ENCODE results near the gene KRTAP1-5. TPM values are rescaled to one million over a fixed set of nuclear protein-coding genes. Genes with fewer than 3 reads are reported as not detected.

The KRTAP1-5 gene
- total and polyA plus RNA-seq, 2 donors (not counting 3 experiments of a cell fraction or from before 2014, with no cell fraction given) = not detected

- Histone ChIP-seq H3K9ac (replicated peaks; ENCODE audit: extremely low read depth, insufficient read depth, low read length) (no peak overlapping the region), H3K27ac (ENCODE audit: insufficient read depth, low read depth, low read length) (no peak overlapping the region), H4K20me1 (replicated peaks; ENCODE audit: control insufficient read depth, extremely low read depth, insufficient read depth, low read length) (no peaks in the 10 kb centered on the region), H2AFZ (ENCODE audit: low read depth, low read length) (no peak overlapping the region), H3K4me2 (ENCODE audit: insufficient read depth, low read length) (no peak overlapping the region), H3K9me3 (replicated peaks; ENCODE audit: control insufficient read depth, insufficient read depth, low read length) (no peaks in the 10 kb centered on the region), H3K4me1 (ENCODE audit: control insufficient read depth, extremely low read depth, insufficient read depth, low read length) (no peaks in the 10 kb centered on the region), H3K79me2 (ENCODE audit: control insufficient read depth, insufficient read depth, low read length) (no peaks in the 10 kb centered on the region), H3K9me1 (replicated peaks; ENCODE audit: control insufficient read depth, extremely low read depth, insufficient read depth, low read length) (no peaks in the 10 kb centered on the region), H3K36me3 (ENCODE audit: control insufficient read depth in 2 of 2, extremely low read depth in 1 of 2, insufficient read depth in 2 of 2, low read length in 2 of 2) (no peaks in the 10 kb centered on the region), H3K27me3 (ENCODE audit: control insufficient read depth in 2 of 2, insufficient read depth in 2 of 2, low read length in 2 of 2) (peaks cover 6 to 12% of the 10 kb centered on the region in 2 experiments), H3K4me3 (replicated peaks in 1 of 3; ENCODE audit: insufficient read depth in 1 of 3, low read depth in 1 of 3, low read length in 3 of 3) (no peak overlapping the region)
- ChIA-PET CTCF (interaction anchor here (1.5 kb wide), 1 partner anchor 153 kb away, joined by 3 read pairs; no protein-coding TSS in a partner anchor), POLR2A (no interaction called here)
- intact Hi-C loops (cut with micrococcal nuclease) = no loop called here
- dilution Hi-C loops (cut with MboI; ENCODE audit: extremely low pct_ligation_motif_present, low sequenced_read_pairs) = no loop called here
- DNase-seq (ENCODE audit: low read depth, low spot score) (no peak), FAIRE-seq (no peak)
- TF ChIP-seq GATA2 (IDR thresholded peaks at IDR 0.05; ENCODE audit: insufficient read depth, insufficient read length, low read depth, low read length) (no peak), EZH2 (IDR thresholded peaks at IDR 0.05; ENCODE audit: borderline replicate concordance, low read depth, low read length, severe bottlenecking) (no peak), FOS (IDR thresholded peaks at IDR 0.05; ENCODE audit: borderline replicate concordance, insufficient read depth, low read length) (no peak), POLR2A (IDR thresholded peaks at IDR 0.05; ENCODE audit: low read depth, low read length) (no peak), CTCF (IDR thresholded peaks at IDR 0.05; ENCODE audit: extremely low read depth in 1 of 2, insufficient read depth in 1 of 2, low read depth in 1 of 2, low read length in 2 of 2) (no peak), MAX (IDR thresholded peaks at IDR 0.05; ENCODE audit: insufficient read depth, insufficient read length) (no peak), POLR2AphosphoS5 (IDR thresholded peaks at IDR 0.05; ENCODE audit: insufficient read depth, low read depth, low read length) (no peak), MYC (IDR thresholded peaks at IDR 0.05; ENCODE audit: low read depth, low read length) (no peak)
- BruUV-seq (replicated peaks) = no TSS peak
Observed at GRCh38 chr17:41061964-41062363, 35.0 kb upstream of the KRTAP1-5 start.

Data from endothelial cell of umbilical vein (primary cell).